Small intestine (tissue), 7 donors: ENCODE results near the gene TLE4. TPM values are rescaled to one million over a fixed set of nuclear protein-coding genes. Genes with fewer than 3 reads are reported as not detected.

Experiments
- DNase-seq, 2 donors: peaks; one replicate each; pipeline versions ENCODE4 v3.0.0 to v3.0.0-alpha.2; 2013
- FAIRE-seq: peaks from 2 replicates; lab custom pipeline; 2012; peaks lifted over from hg19 to GRCh38; lab: Jason Lieb, UNC
- H3K27ac ChIP-seq, 3 donors: one replicate each; pipeline ENCODE4 v1.5.1; 2013; ENCODE audit warnings: low read length in 2 of 3, mild to moderate bottlenecking in 2 of 3, control low read depth in 1 of 3, inconsistent platforms in 1 of 3, low read depth in 1 of 3, moderate library complexity in 1 of 3
- H3K27me3 ChIP-seq, 3 donors: one replicate each; pipeline ENCODE4 v1.6.1; 2013; ENCODE audit warnings: low read length in 3 of 3, inconsistent platforms in 1 of 3; ENCODE audit not compliant: control insufficient read depth in 3 of 3, insufficient read depth in 3 of 3
- H3K36me3 ChIP-seq, 3 donors: one replicate each; pipeline ENCODE4 v1.6.1; 2013; ENCODE audit warnings: low read length in 3 of 3, inconsistent platforms in 1 of 3, low read depth in 1 of 3, mild to moderate bottlenecking in 1 of 3, moderate library complexity in 1 of 3; ENCODE audit not compliant: control insufficient read depth in 3 of 3, insufficient read depth in 2 of 3
- H3K4me1 ChIP-seq, 3 donors: one replicate each; pipeline ENCODE4 v1.6.1; 2013; ENCODE audit warnings: low read length in 2 of 3, inconsistent platforms in 1 of 3, low read depth in 1 of 3, mild to moderate bottlenecking in 1 of 3, moderate library complexity in 1 of 3; ENCODE audit not compliant: control insufficient read depth in 3 of 3, insufficient read depth in 2 of 3
- H3K4me3 ChIP-seq, 3 donors: one replicate each; pipeline ENCODE4 v1.5.1; 2013; ENCODE audit warnings: low read length in 3 of 3, control low read depth in 1 of 3, inconsistent platforms in 1 of 3, low read depth in 1 of 3, mild to moderate bottlenecking in 1 of 3, moderate library complexity in 1 of 3
- H3K9me3 ChIP-seq, 2 donors: one replicate each; pipeline ENCODE4 v1.6.1; 2013; ENCODE audit warnings: low read depth in 1 of 2, low read length in 1 of 2; ENCODE audit not compliant: control insufficient read depth in 2 of 2, insufficient read depth in 1 of 2
- WGBS, 3 donors: extraction: QIAGEN DNeasy Blood & Tissue Kit; methylation state at CpG; one replicate each; pipeline ENCODE4 v1.1.7; 2013; 5-methylcytosine and 5-hydroxymethylcytosine counted together
- polyA plus RNA-seq, 4 donors: library from polyadenylated mRNA; stranded (reverse) in 3 of 4; unstranded in 1 of 4; fragments of 200-250 nt in 3 of 4; fragments of 120-200 nt in 1 of 4; gene quantifications; one replicate each; pipeline versions ENCODE4 v1.2.1 to v1.2.3, GENCODE V29; 2013
- donor health status: healthy with polysubstance abuse.
- donor health status: control.
- donor health status: control.
- donor health status: Bipolar disorder and iron deficiency.
- donor health status: healthy.

The TLE4 gene
- polyA plus RNA-seq, 4 donors = 4.0 to 37.2 (median 8.2) TPM

GRCh38 chr9:79682076-79682736 lies 110.4 kb downstream of the TLE4 start:
- Histone ChIP-seq H3K27ac (peak overlapping the region in 1 of 3 donors; percentile 5), H3K4me3 (no peak overlapping the region), H3K9me3 (no peaks in the 10 kb centered on the region), H3K27me3 (no peaks in the 10 kb centered on the region), H3K36me3 (peaks cover 0 to 6% (median 0%) of the 10 kb centered on the region in 3 donors), H3K4me1 (peaks cover 0 to 13% (median 0%) of the 10 kb centered on the region in 3 donors)
- FAIRE-seq (no peak), DNase-seq (peak in 1 of 2 donors; percentile 71)
- 18 to 51% (median 34%) methylated on average over 4 of the region's 4 CpGs for WGBS, 3 donors

- Histone ChIP-seq H3K9me3 (no peaks in the 10 kb centered on the region), H3K36me3 (peaks cover 0 to 6% (median 0%) of the 10 kb centered on the region in 3 donors), H3K4me1 (peaks cover 0 to 13% (median 0%) of the 10 kb centered on the region in 3 donors), H3K4me3 (no peak overlapping the region), H3K27me3 (no peaks in the 10 kb centered on the region), H3K27ac (no peak overlapping the region)
- 95 to 97% (median 95%) methylated on average over 4 of the region's 4 CpGs for WGBS, 3 donors
- FAIRE-seq (no peak), DNase-seq (no peak)
Measured at GRCh38 chr9:79684059-79684458, 112.3 kb downstream of the TLE4 start.

DNA sequence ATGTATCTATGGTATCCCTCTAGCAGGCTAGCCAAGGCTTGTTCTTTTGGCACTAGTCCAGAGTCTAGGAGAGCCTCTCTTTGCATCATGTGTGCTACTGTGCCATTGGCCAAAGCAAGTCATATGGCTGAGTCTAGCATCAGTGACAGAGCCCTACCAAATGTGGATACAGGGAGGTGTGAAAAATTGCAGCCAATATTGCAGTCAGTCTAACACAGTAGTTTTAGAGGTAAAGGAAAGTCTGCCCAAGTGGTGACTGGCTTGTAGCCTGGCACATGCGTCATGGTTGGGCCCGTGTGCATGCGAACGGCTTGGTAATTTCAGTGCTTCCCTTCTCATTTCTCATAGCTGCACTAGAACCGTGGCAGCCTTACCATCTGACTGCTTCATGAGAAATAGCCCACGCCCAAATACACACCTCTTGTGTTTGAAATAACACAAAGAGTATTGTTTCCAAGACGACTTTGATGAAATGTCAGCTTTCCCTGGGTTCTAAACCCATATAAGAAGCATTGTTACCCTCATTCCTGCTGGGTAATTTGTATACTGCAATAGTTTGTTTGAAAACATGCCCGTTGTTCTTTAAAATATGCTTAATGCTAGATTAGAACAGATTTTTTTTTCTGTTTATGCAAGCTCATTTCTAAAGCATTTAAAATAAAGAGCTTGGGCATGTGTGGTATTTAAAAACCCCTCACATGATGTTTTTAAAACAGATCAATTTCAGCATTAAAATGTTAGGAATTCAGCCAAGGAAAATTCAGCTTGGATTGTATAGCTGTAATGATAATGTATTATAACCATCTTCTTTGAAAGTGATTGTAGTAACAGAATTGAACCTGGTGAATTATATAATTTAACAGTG lies 113.2 kb downstream of the TLE4 start:
- H3K36me3 ChIP-seq = peaks cover 0 to 6% (median 0%) of the 10 kb centered on the region in 3 donors
- DNase-seq = no peak
- H3K4me1 ChIP-seq = peaks cover 0 to 13% (median 0%) of the 10 kb centered on the region in 3 donors
- FAIRE-seq = no peak
- H3K9me3 ChIP-seq = no peaks in the 10 kb centered on the region
- WGBS, 3 donors = 86 to 91% (median 87%) methylated on average over 8 of the region's 8 CpGs
- no peak overlapping the region for H3K4me3 ChIP-seq
- H3K27me3 ChIP-seq = no peaks in the 10 kb centered on the region
- no peak overlapping the region for H3K27ac ChIP-seq

- 67 to 88% (median 78%) methylated on average over 1 of the region's 1 CpG for WGBS, 3 donors
- H3K27me3 ChIP-seq = no peaks in the 10 kb centered on the region
- peaks cover 0 to 6% (median 0%) of the 10 kb centered on the region in 3 donors for H3K36me3 ChIP-seq
- H3K9me3 ChIP-seq = no peaks in the 10 kb centered on the region
- no peak overlapping the region for H3K27ac ChIP-seq
- H3K4me3 ChIP-seq = no peak overlapping the region
- DNase-seq (no peak), FAIRE-seq (no peak)
- peaks cover 0 to 13% (median 0%) of the 10 kb centered on the region in 3 donors for H3K4me1 ChIP-seq
Measured at GRCh38 chr9:79685577-79685976, 113.8 kb downstream of the TLE4 start.

DNA sequence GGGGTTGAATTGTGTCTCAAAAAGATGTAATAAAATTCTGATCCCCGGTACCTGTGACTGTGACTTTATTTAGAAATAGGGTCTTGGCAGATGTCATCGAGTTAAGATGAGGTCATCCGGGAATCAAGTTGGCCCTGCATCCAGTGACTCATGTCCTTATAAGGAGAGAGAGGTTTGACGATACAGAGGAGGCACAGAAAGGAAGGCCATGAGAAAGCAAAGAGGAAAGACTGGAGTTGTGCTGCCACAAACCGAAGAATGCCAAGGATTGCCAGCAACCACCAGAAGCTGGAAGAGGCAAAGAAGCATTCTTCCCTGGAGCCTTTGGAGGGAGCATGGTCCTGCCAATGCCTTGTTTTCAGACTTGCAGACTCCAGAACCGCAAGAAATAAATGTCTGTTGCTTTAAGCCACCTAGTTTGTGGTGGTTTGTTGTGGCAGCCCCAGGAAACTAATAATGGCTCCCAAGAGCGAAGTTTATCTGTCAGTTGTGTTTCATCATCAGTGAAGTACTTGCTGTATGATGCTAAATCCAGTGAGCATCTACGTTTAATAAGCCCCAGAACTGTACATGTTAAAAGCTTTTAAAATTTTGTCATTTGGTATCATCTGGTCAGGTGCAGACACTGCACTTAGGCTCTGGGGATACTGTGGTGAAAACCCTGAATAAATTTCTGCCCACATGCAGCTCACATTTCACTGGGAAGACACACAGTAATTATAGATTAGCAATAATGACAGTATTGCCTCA lies 114.8 kb downstream of the TLE4 start:
- Histone ChIP-seq H3K27ac (no peak overlapping the region), H3K9me3 (no peaks in the 10 kb centered on the region), H3K27me3 (no peaks in the 10 kb centered on the region), H3K36me3 (peaks cover 0 to 8% (median 0%) of the 10 kb centered on the region in 3 donors), H3K4me1 (peaks cover 0 to 10% (median 0%) of the 10 kb centered on the region in 3 donors), H3K4me3 (no peak overlapping the region)
- no peak for FAIRE-seq
- no peak for DNase-seq
- WGBS, 3 donors = 82 to 91% (median 87%) methylated on average over 8 of the region's 8 CpGs

GRCh38 chr9:79687131-79687447 lies 115.3 kb downstream of the TLE4 start:
- H3K4me3 ChIP-seq = no peak overlapping the region
- 69 to 91% (median 76%) methylated on average over 8 of the region's 8 CpGs for WGBS, 3 donors
- no peaks in the 10 kb centered on the region for H3K9me3 ChIP-seq
- no peak for FAIRE-seq
- H3K4me1 ChIP-seq = peaks cover 0 to 5% (median 0%) of the 10 kb centered on the region in 3 donors
- peaks cover 0 to 8% (median 0%) of the 10 kb centered on the region in 3 donors for H3K36me3 ChIP-seq
- DNase-seq = peak in 1 of 2 donors; percentile 58
- no peaks in the 10 kb centered on the region for H3K27me3 ChIP-seq
- H3K27ac ChIP-seq = no peak overlapping the region

DNA sequence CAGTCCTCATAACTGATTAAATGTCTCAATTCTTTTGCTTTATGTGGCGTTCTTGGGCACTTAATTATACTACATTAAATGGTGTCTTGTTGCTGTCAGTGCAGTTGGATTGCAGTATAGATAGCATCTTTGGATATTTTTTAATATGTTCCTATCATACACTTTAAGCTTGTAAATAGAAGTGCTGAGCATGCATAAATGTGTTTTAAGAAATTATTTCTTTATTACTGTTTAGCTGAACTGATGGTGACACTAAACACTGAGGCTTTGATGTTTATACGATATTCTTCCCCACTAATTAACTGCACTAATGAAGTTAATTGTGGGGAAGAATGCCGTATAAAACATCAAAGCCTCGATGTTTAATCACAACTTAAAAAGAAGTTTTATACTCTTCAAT lies 116.6 kb downstream of the TLE4 start:
- Histone ChIP-seq H3K27ac (no peak overlapping the region), H3K4me3 (no peak overlapping the region), H3K9me3 (no peaks in the 10 kb centered on the region), H3K27me3 (no peaks in the 10 kb centered on the region), H3K36me3 (peaks cover 0 to 8% (median 0%) of the 10 kb centered on the region in 3 donors), H3K4me1 (no peaks in the 10 kb centered on the region)
- 62 to 73% (median 66%) methylated on average over 4 of the region's 4 CpGs for WGBS, 3 donors
- FAIRE-seq = no peak
- DNase-seq = no peak

GRCh38 chr9:79689576-79689975 lies 117.8 kb downstream of the TLE4 start:
- Histone ChIP-seq H3K9me3 (no peaks in the 10 kb centered on the region), H3K4me3 (no peak overlapping the region), H3K27me3 (no peaks in the 10 kb centered on the region), H3K36me3 (peaks cover 0 to 8% (median 0%) of the 10 kb centered on the region in 3 donors), H3K27ac (no peak overlapping the region), H3K4me1 (no peaks in the 10 kb centered on the region)
- FAIRE-seq (no peak), DNase-seq (no peak)
- 85 to 89% (median 85%) methylated on average over 4 of the region's 4 CpGs for WGBS, 3 donors
